GM23248 (cell line): ENCODE results near the gene TMEM53. TPM values are rescaled to one million over a fixed set of nuclear protein-coding genes. Genes with fewer than 3 reads are reported as not detected.

ENCODE experiments used
- DNase-seq: peaks from one replicate; pipeline ENCODE4 v3.0.0-alpha.2; 2015
- H2AFZ ChIP-seq: fragments of 200-600 bp; sonication (generic); 2 replicates; pipeline ENCODE4 v1.6.1; 2016; ENCODE audit warnings: antibody characterized with exemption
- H3F3A ChIP-seq: fragments of 200-600 bp; sonication (generic); 2 replicates; pipeline ENCODE4 v1.6.1; 2016; ENCODE audit warnings: mild to moderate bottlenecking, antibody characterized with exemption, mixed run types; ENCODE audit not compliant: insufficient read depth
- H3K27ac ChIP-seq: fragments of 200-600 bp; sonication (generic); 2 replicates; pipeline ENCODE4 v1.5.1; 2016; ENCODE audit warnings: mild to moderate bottlenecking
- H3K27me3 ChIP-seq: fragments of 200-600 bp; sonication (generic); replicated peaks from 2 replicates; pipeline ENCODE4 v1.6.1; 2016; ENCODE audit warnings: mild to moderate bottlenecking; ENCODE audit not compliant: insufficient read depth
- H3K36me3 ChIP-seq: fragments of 200-600 bp; sonication (generic); 2 replicates; pipeline ENCODE4 v1.6.1; 2016; ENCODE audit warnings: low read depth, mild to moderate bottlenecking
- H3K4me1 ChIP-seq: fragments of 200-600 bp; sonication (generic); 2 replicates; pipeline ENCODE4 v1.6.1; 2016; ENCODE audit warnings: mild to moderate bottlenecking; ENCODE audit not compliant: insufficient read depth
- H3K4me2 ChIP-seq: fragments of 200-600 bp; sonication (generic); one replicate; pipeline ENCODE4 v1.6.1; 2016; ENCODE audit warnings: mild to moderate bottlenecking; ENCODE audit not compliant: unreplicated experiment
- H3K4me3 ChIP-seq: fragments of 200-600 bp; sonication (generic); 2 replicates; pipeline ENCODE4 v1.5.1; 2016; ENCODE audit warnings: mild to moderate bottlenecking
- H3K79me2 ChIP-seq: fragments of 200-600 bp; sonication (generic); 2 replicates; pipeline ENCODE4 v1.6.1; 2016; ENCODE audit warnings: mild to moderate bottlenecking; ENCODE audit not compliant: insufficient read depth
- H3K9ac ChIP-seq: fragments of 200-600 bp; sonication (generic); 2 replicates; pipeline ENCODE4 v1.6.1; 2016; ENCODE audit warnings: mild to moderate bottlenecking
- H3K9me2 ChIP-seq: fragments of 200-600 bp; sonication (generic); 2 replicates; pipeline ENCODE4 v1.6.1; 2016; ENCODE audit warnings: mixed run types, mild to moderate bottlenecking, moderate library complexity; ENCODE audit not compliant: insufficient read depth
- H3K9me3 ChIP-seq: fragments of 200-600 bp; sonication (generic); one replicate; pipeline ENCODE4 v1.6.1; 2017; ENCODE audit warnings: low read depth
- H4K20me1 ChIP-seq: fragments of 200-600 bp; sonication (generic); 2 replicates; pipeline ENCODE4 v1.6.0; 2016; ENCODE audit not compliant: insufficient read depth
- EZH2 ChIP-seq: fragments of 200-600 bp; sonication (generic); IDR thresholded peaks from 2 replicates; pipeline ENCODE4 v1.6.1; 2018; ENCODE audit warnings: antibody characterized with exemption, mild to moderate bottlenecking; ENCODE audit not compliant: insufficient read depth, poor library complexity, severe bottlenecking
- EZH2phosphoT487 ChIP-seq: fragments of 200-600 bp; sonication (generic); IDR thresholded peaks from 2 replicates; pipeline ENCODE4 v1.6.1; 2018; ENCODE audit warnings: antibody characterized with exemption, moderate library complexity, mild to moderate bottlenecking, low read depth; ENCODE audit not compliant: insufficient read depth
- WGBS, 2 experiments: methylation state at CpG; one replicate each; pipeline ENCODE4 v1.1.6; 2015 to 2017; ENCODE audit warnings: low lambda C conversion rate in 2 of 2, low coverage in 1 of 2; ENCODE audit errors: missing lambda C conversion rate in 2 of 2; 5-methylcytosine and 5-hydroxymethylcytosine counted together
- in situ Hi-C: fragments of 300-500 bp; cut with MboI; formaldehyde crosslinking; loops from 2 replicates; pipeline ENCODE4 v1.15.0; 2020
- polyA plus RNA-seq: library from polyadenylated mRNA; unstranded; fragments of >200 nt; fragmentation: Nextera tagmentation; extraction: Ambion mirVana; gene quantifications from 2 replicates; pipeline ENCODE4 v1.2.1, GENCODE V29; 2016
- total RNA-seq: library from RNA; depleted of rRNA; stranded (reverse); fragments of >200 nt; shearing (Covaris generic); gene quantifications from 2 replicates; pipeline ENCODE4 v1.2.3, GENCODE V29; 2014

TMEM53 gene
- total and polyA plus RNA-seq, 2 experiments from 2014 or later, result 4.4 to 10.1 TPM

GRCh38 chr1:44696789-44697345, 22.6 kb upstream of the TMEM53 start:
- Histone ChIP-seq H3K9me2 (no peaks in the 10 kb centered on the region), H3K4me1 (no peaks in the 10 kb centered on the region), H3K4me3 (no peak overlapping the region), H3K9ac (no peak overlapping the region), H3K27ac (no peak overlapping the region), H3K27me3 (no peaks in the 10 kb centered on the region), H3K36me3 (no peaks in the 10 kb centered on the region), H3K4me2 (no peak overlapping the region), H3K79me2 (no peaks in the 10 kb centered on the region), H4K20me1 (no peaks in the 10 kb centered on the region), H3K9me3 (no peaks in the 10 kb centered on the region), H2AFZ (no peak overlapping the region), H3F3A (no peaks in the 10 kb centered on the region)
- no peak for TF ChIP-seq EZH2
- TF ChIP-seq EZH2phosphoT487, result no peak
- in situ Hi-C loops, result no loop called here
- DNase-seq, result no peak
- 66 to 70% methylated on average over 7 of the region's 7 CpGs for WGBS, 2 experiments

GRCh38 chr1:44696101-44696500, 21.8 kb upstream of the TMEM53 start:
- Histone ChIP-seq H3K27me3 (no peaks in the 10 kb centered on the region), H4K20me1 (no peaks in the 10 kb centered on the region), H3K9me2 (no peaks in the 10 kb centered on the region), H3K4me3 (no peak overlapping the region), H3K36me3 (no peaks in the 10 kb centered on the region), H3K79me2 (no peaks in the 10 kb centered on the region), H3K27ac (no peak overlapping the region), H3K4me2 (no peak overlapping the region), H3K4me1 (no peaks in the 10 kb centered on the region), H3K9me3 (no peaks in the 10 kb centered on the region), H2AFZ (no peak overlapping the region), H3F3A (no peaks in the 10 kb centered on the region), H3K9ac (no peak overlapping the region)
- in situ Hi-C loops, result no loop called here
- no peak for TF ChIP-seq EZH2
- no peak for TF ChIP-seq EZH2phosphoT487
- DNase-seq, result no peak
- WGBS, 2 experiments, result 73 to 78% methylated on average over 3 of the region's 3 CpGs

- in situ Hi-C loops, result no loop called here
- H3K9me2 ChIP-seq, result no peaks in the 10 kb centered on the region
- no peak overlapping the region for H3K27ac ChIP-seq
- TF ChIP-seq EZH2phosphoT487 (no peak), EZH2 (no peak)
- no peaks in the 10 kb centered on the region for H3K9me3 ChIP-seq
- H3K9ac ChIP-seq, result no peak overlapping the region
- H2AFZ ChIP-seq, result no peak overlapping the region
- no peak for DNase-seq
- H3F3A ChIP-seq, result no peaks in the 10 kb centered on the region
- H3K4me3 ChIP-seq, result no peak overlapping the region
- no peaks in the 10 kb centered on the region for H3K27me3 ChIP-seq
- 84 to 88% methylated on average over 4 of the region's 4 CpGs for WGBS, 2 experiments
- H3K4me1 ChIP-seq, result no peaks in the 10 kb centered on the region
- no peak overlapping the region for H3K4me2 ChIP-seq
- H3K79me2 ChIP-seq, result no peaks in the 10 kb centered on the region
- H3K36me3 ChIP-seq, result no peaks in the 10 kb centered on the region
- no peaks in the 10 kb centered on the region for H4K20me1 ChIP-seq
Observed at GRCh38 chr1:44695671-44696070, 21.4 kb upstream of the TMEM53 start.

- no peak overlapping the region for H3K4me2 ChIP-seq
- TF ChIP-seq EZH2, result no peak
- TF ChIP-seq EZH2phosphoT487, result no peak
- no peaks in the 10 kb centered on the region for H3K9me2 ChIP-seq
- H3K4me3 ChIP-seq, result no peak overlapping the region
- no peaks in the 10 kb centered on the region for H3K79me2 ChIP-seq
- DNase-seq, result no peak
- no peaks in the 10 kb centered on the region for H4K20me1 ChIP-seq
- no peak overlapping the region for H3K9ac ChIP-seq
- H3K36me3 ChIP-seq, result no peaks in the 10 kb centered on the region
- no peaks in the 10 kb centered on the region for H3F3A ChIP-seq
- 89 to 92% methylated on average over 7 of the region's 7 CpGs for WGBS, 2 experiments
- no peaks in the 10 kb centered on the region for H3K9me3 ChIP-seq
- in situ Hi-C loops, result no loop called here
- H3K27ac ChIP-seq, result no peak overlapping the region
- H3K4me1 ChIP-seq, result no peaks in the 10 kb centered on the region
- H3K27me3 ChIP-seq, result no peaks in the 10 kb centered on the region
- H2AFZ ChIP-seq, result no peak overlapping the region
Observed at GRCh38 chr1:44694863-44695478, 20.7 kb upstream of the TMEM53 start.

DNA sequence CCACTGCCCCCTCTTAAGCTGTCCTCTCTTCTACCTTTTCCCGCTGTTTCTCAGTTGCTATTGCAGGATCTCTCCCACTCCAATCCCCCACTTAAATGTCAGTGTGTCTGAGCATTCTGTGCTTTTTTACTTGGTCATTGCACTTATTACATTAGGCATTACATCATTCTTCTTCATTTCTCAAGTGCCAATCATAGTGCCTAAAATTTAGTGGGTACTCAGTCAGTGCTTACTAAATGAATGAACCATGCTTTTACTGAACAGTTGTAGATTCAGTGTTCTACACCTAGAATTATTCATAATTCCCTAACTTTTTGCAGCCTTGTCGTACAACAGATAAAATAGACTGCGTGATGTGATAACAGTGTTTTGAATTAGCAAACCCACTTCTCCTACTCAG, 19.6 kb upstream of the TMEM53 start:
- DNase-seq, result no peak
- H3K27ac ChIP-seq, result no peak overlapping the region
- TF ChIP-seq EZH2 (no peak), EZH2phosphoT487 (no peak)
- H2AFZ ChIP-seq, result no peak overlapping the region
- no peaks in the 10 kb centered on the region for H3F3A ChIP-seq
- H3K9me3 ChIP-seq, result no peaks in the 10 kb centered on the region
- no peaks in the 10 kb centered on the region for H3K4me1 ChIP-seq
- no peaks in the 10 kb centered on the region for H3K36me3 ChIP-seq
- in situ Hi-C loops, result no loop called here
- H3K4me2 ChIP-seq, result no peak overlapping the region
- H3K9ac ChIP-seq, result no peak overlapping the region
- no peaks in the 10 kb centered on the region for H3K27me3 ChIP-seq
- H3K9me2 ChIP-seq, result no peaks in the 10 kb centered on the region
- no peaks in the 10 kb centered on the region for H3K79me2 ChIP-seq
- H3K4me3 ChIP-seq, result no peak overlapping the region
- H4K20me1 ChIP-seq, result no peaks in the 10 kb centered on the region
- WGBS, 2 experiments, result 95 to 99% methylated on average over 3 of the region's 3 CpGs
